Lower leg skin (tissue), 4 donors: ENCODE data around the gene CMTM6. TPM values are rescaled to one million over a fixed set of nuclear protein-coding genes. Genes with fewer than 3 reads are reported as not detected.

ENCODE experiments used
- DNase-seq, 2 donors: peaks; one replicate each; pipeline ENCODE4 v3.0.0-alpha.2; 2019; ENCODE audit warnings: low spot score in 2 of 2
- H3K4me3 ChIP-seq: fragments of 200-600 bp; sonication (generic); 2 replicates; pipeline ENCODE4 v1.5.1; 2017; ENCODE audit warnings: mild to moderate bottlenecking, low read depth; ENCODE audit not compliant: poor library complexity, severe bottlenecking
- CTCF ChIP-seq, 3 donors: fragments of 450-650 bp; IDR thresholded peaks; one replicate each; pipeline ENCODE4 v1.5.1; 2016; ENCODE audit warnings: antibody characterized with exemption in 3 of 3, mild to moderate bottlenecking in 3 of 3, moderate library complexity in 2 of 3
- POLR2A ChIP-seq, 2 donors: fragments of 450-650 bp; IDR thresholded peaks; one replicate each; pipeline ENCODE4 v1.6.1; 2016 to 2017; ENCODE audit warnings: antibody characterized with exemption in 2 of 2, mild to moderate bottlenecking in 1 of 2, moderate library complexity in 1 of 2
- WGBS, 2 donors: methylation state at CpG; one replicate each; pipeline ENCODE4 v1.1.5; 2018; 5-methylcytosine and 5-hydroxymethylcytosine counted together
- intact Hi-C: fragments of 100-400 bp; cut with DNase I; formaldehyde crosslinking; loops from one replicate; pipeline ENCODE4 v1.15.0; 2023; ENCODE audit warnings: low total_unique reads
- total RNA-seq, 4 donors: library from RNA; depleted of rRNA; stranded (reverse); fragments of >200 nt; gene quantifications; one replicate each; pipeline ENCODE4 v1.1.0, GENCODE V29; 2016

The CMTM6 gene
- 100 to 1,000 TPM in 2 of 4 donors, 10 to 100 TPM in 2; 63.1 to 284 (median 118) TPM for total RNA-seq

DNA sequence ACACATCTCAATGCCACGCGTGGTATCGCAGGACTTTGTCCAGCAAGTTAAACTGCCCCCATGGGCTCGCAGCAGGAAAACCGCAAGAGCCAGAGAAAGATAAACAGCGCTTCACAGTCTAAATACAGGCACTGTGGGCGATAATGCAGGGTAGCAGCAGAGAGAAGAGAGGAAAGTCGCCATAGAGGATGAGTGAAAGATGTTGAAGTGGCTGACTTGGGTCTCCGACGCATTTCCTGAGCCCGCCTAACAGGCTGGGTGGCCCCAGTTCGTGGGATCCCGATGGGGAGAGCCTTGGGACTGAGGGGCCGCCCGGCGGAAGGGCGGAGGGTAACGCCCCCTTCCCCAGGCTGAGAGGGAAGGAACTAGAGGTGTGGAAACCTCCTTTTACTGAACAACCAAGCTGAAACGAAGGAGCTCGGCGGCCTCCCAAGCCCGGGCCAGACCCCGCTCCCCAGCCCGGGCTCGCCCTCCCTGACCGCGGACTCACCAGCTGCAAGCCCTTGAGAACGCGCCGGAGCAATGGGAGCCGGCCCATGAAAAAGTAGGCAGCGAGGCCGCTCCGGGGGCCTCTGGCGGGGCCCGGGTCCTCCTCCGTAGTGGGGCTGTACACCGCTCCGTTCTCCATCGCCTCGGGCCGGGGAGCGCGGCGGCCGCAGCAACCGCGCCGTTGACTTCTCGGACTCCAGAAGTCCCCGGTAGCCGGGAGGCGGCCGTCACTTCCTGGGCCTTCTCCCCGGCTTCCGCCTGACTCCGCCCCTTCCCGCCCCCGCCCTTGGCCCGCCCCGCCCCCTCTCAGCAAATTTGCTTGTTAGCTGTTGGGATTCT lies at the start of gene CMTM6:
Gene CMTM6, minus strand, starts transcription at position 735 of the 828 bp plus-strand sequence. Its CDS starts 107 bp downstream, at position 628.
- TF ChIP-seq POLR2A (IDR thresholded peaks at IDR 0.05) (peak in 1 of 2 donors; percentile 14), CTCF (IDR thresholded peaks at IDR 0.05) (no peak)
- WGBS, 2 donors, result 1% methylated on average over 50 to 55 of the region's 61 CpGs
- intact Hi-C loops, result no loop called here
- peak; percentile 66 to 95 for DNase-seq
- peak within 1 kb of the TSS; percentile 91 for H3K4me3 ChIP-seq

- WGBS, 2 donors, result 93% methylated on average over 1 of the region's 1 CpG
- no peak overlapping the region for H3K4me3 ChIP-seq
- intact Hi-C loops, result no loop called here
- no peak for DNase-seq
- TF ChIP-seq POLR2A (IDR thresholded peaks at IDR 0.05) (no peak), CTCF (IDR thresholded peaks at IDR 0.05) (no peak)
Measured at GRCh38 chr3:32552013-32552412, 49.4 kb upstream of the CMTM6 start.

GRCh38 chr3:32551496-32551895 lies 48.8 kb upstream of the CMTM6 start:
- no peak for DNase-seq
- intact Hi-C loops, result no loop called here
- no peak overlapping the region for H3K4me3 ChIP-seq
- TF ChIP-seq POLR2A (IDR thresholded peaks at IDR 0.05), result no peak
- no peak for TF ChIP-seq CTCF (IDR thresholded peaks at IDR 0.05)

DNA sequence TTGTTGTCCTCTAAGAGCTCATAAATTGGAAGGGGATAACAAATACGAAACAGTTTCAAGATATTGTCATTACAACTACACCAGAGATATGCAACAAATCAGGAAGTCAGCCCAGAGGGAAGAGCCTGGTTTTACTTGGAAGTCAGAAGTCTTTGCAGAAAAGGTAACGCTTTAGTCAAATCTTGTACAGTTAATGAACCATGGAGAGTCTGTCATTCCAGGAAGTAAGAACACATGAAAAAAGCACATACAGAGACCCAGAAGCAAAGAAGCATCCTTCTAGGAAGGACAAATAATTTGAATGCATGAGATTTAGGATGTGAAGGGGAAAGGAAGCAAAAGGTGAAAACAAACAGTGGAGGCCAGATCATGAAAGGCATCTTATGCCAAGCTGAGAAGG lies 48.4 kb upstream of the CMTM6 start:
- WGBS, 2 donors, result 81 to 84% methylated on average over 2 of the region's 2 CpGs
- intact Hi-C loops, result no loop called here
- TF ChIP-seq CTCF (IDR thresholded peaks at IDR 0.05), result no peak
- no peak for TF ChIP-seq POLR2A (IDR thresholded peaks at IDR 0.05)
- H3K4me3 ChIP-seq, result no peak overlapping the region
- no peak for DNase-seq

DNA sequence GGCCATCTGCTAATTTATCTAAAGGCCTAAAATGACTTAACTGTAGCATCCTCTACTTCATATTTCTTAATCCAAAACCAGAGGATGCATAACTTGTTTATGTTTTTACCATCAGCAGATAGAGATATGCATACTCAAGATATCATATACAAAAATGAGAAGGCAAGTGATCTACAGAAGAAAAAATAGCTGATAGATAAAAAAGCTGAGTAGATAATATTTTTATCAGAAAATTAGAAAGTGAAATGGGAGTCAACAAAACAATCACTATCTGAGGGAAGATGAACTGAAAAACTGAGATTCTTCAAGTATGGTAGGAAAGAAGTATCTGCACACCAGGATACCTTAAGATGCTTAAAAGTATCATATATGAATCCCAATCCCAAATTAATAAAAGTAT lies 42.7 kb upstream of the CMTM6 start:
- intact Hi-C loops, result no loop called here
- no peak overlapping the region for H3K4me3 ChIP-seq
- no peak for DNase-seq
- no peak for TF ChIP-seq CTCF (IDR thresholded peaks at IDR 0.05)
- TF ChIP-seq POLR2A (IDR thresholded peaks at IDR 0.05), result no peak

DNA sequence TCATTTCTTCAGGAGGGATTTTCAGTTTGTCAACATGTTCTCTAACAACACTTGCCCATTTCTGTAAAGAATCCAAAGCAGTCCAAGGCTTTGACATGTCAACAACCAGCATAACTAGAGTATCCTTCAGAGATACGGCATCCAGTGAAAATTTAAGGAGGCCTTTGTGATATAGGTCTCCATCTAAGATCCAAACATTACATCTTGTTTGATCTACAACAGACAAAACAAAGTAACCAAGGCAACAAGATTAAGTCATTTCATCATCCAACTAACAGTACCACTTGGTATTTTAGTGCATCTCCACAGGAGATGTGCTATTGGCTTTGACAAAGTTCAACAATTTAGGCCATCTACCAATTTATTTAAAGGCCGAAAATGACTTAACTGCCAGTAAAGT lies 42.2 kb upstream of the CMTM6 start:
- TF ChIP-seq CTCF (IDR thresholded peaks at IDR 0.05) (no peak), POLR2A (IDR thresholded peaks at IDR 0.05) (no peak)
- WGBS, 2 donors, result 82 to 84% methylated on average over 2 of the region's 2 CpGs
- H3K4me3 ChIP-seq, result no peak overlapping the region
- intact Hi-C loops, result no loop called here
- no peak for DNase-seq
